Measurements from ENCODE around the gene NOTCH2.
"Not testable (repeated sequence)": the region's sequence is repeated elsewhere in the genome, so short reads cannot be mapped to it uniquely, and the experiment has no call there.

Gene NOTCH2

DNA sequence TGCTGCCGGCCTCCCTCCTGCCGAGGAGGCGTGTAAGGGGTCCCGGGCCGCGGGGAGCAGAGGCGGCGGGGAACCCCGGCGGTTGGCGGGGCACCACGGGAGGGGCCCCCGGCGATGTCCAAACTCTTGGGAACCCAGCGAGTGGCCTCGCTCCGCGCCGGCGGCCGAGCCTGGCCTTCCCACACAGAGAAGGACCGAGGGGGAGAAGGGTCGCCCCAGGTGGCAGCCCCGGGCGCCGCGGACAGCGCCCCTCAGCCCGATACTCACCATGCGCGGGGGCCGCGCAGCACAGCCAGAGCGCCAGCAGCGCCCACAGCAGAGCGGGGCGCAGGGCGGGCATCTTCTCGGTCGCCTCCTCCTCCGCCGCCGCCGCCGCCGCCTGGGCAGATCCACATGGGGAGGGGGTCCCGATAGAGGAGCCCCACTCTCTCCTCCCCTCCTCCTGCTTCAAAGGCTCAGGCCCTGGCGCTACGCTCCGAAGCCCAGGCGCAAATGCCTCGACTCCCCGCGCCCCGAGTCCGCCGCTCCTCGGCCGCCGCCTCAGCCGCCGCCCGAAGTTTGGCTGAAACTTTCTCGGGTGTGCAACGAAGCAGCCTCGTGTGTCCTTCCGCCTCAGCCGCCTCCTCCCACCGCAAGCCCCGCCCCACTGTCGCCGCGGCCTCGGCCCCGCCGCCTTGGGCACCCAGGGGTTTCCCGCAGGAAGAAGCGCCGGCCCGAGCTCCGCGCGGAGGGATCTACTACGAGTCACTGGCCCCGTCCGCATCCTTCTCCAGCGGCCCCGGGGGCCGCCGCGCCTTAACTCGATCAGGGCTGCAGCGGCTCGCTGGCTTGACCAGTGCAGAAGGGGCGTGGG lies at the start of gene NOTCH2:
NOTCH2 (minus strand) TSS at position 596 of the 853 bp plus-strand sequence; CDS start at position 340, 256 bp downstream.
- DNase-seq (ENCODE audit: low spot score), result not testable (repeated sequence)

DNA sequence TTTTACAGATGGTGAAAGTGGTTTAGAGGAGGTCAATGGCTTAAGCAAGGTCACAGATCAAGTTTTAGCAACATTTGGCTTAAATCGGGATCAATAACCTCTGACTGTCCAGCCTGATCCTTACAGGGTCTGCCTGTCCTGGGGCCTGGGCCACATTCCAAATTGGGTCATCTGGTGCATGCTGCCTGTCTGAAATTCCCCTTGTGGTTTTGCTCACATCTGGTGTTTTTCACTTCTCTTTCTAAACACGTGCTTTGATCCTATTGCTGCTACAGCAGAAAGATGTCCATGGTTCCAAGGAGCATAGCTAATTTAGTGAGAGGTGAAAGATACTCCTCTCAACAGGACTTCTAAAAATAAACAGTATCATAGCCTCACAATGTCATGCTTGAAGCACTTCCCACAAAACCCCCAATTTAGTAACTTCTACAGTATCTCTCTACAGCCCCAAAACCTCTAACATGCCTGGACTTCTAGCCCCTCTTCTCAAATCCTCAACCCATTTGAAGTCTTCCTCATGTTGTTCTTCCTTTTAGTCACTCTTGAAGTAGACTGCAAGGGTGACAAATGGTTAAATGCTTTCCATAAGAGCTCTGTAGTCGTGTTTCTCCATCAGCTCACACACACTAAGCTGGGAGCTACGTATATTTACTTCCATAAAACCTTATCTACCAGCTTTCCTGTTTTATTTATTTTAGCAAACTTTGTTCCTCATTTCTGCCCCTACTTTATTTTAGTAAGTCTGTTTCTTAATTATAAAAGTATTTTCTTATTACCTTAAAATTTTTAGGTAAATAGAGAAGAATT lies 48.1 kb upstream of the NOTCH2 start:
- DNase-seq (ENCODE audit: low spot score), result not testable (repeated sequence)

DNA sequence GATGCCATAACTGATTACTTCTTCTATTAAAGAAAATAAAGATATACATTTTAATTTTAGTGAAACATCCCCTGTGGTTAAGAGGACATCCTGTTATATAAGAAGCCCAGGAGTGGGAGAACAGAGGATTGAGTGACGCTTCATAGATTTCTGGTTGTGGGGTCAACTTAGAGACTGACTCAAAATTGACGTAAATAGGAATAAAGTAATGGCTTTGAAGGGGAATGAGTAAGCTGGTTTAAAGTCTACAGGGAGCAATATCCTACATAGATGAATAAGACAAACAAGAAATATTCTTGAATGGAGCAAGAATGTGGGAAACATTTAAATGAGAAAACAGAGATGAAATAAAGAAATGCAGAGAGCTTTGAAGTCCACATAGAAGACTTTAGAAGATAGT lies 46.6 kb upstream of the NOTCH2 start:
- DNase-seq (ENCODE audit: low spot score), result not testable (repeated sequence)

DNA sequence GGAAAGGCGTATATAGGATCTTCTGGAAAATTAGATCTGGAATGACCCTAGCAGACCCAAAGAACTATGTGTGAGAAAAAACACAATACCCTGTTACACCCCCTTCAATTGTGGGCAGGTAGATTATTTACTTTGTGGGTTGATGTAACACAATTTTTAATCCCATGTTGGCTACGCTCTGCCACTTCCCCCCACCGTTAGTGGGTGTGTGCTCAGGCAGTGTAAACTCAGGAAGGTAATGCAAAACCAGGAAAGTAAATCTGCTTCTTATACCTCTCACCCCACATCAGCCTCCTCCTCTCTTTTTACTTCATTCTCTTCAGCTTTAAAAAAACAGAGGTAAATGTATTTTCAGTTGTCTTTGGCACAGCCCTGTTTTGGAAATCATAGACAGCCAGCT lies 43.7 kb upstream of the NOTCH2 start:
- not testable (repeated sequence) for DNase-seq (ENCODE audit: low spot score)

DNA sequence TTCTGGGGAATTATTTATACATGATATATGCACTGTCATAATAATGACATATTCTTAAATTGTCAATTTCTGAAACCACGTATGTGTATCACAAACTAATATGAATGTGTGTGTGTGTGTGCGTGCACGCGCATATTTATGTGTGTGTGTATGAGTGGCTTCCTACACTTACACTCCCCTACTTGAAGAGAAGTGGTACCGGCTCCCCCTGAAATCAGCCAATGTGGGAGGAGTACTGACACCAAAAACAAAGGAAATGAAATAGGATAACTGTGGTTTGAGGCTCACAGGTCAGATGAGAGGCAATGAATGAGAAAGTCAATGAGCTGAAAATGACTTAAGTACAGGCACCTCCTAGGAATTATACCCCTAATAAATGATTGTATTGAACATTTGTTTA lies 42.8 kb upstream of the NOTCH2 start:
- not testable (repeated sequence) for DNase-seq (ENCODE audit: low spot score)

DNA sequence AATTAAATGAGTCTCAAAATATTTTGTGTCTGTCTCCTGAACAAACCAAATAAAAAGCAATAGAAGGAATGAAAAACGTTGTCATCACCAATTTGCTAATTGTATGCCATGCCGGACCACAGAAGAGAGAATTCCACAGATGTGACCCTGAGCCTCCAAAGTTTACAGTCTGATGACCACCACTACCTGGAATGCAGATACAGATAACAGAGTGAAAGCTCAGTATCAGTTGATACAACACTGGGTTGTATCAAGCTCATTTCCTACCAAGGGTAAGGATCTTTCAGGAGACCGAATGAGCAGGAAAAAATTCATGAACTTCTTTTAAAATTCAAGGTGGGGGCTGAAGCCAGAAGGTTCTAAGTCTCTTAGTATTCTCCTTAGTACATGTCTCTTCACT lies 42.3 kb upstream of the NOTCH2 start:
- DNase-seq (ENCODE audit: low spot score), result not testable (repeated sequence)

DNA sequence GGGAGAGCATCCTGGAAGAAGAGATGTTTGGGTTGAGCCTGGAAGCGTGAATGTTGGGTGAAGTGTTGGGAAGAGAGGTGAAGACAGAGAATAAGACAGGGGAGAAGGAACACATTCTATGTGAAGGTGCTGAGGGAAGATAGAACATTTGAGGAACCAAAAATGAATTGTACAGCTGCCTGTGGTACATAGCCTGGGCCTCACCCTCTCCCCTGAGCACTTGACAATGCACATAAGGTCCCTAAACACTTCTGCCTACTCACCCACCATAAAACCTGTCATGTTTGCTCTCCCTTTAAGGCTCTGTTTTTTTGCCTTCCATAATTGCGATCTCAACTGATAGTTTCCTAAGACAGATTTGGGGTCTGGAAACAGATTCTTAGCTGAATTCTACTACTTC lies 41.5 kb upstream of the NOTCH2 start:
- not testable (repeated sequence) for DNase-seq (ENCODE audit: low spot score)

DNA sequence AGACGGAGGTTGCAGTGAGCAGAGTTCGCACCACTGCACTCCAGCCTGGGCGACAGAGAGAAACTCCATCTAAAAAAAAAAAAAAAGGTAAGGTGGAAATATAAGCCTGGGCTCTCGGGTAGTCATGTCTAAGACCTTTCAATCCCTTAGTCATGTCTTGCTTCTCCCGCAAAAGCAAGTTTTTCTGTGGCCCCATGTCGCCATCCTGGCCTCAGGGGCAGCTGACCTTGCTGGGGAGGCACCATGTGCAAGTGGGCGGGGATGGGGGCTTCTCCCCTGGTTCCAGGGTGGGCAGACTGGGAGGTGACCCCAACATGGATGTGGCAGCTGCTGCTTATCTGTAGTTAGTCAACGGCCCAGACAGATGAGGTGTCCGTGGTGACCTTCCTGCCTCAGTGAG lies 40.2 kb upstream of the NOTCH2 start:
- not testable (repeated sequence) for DNase-seq (ENCODE audit: low spot score)

DNA sequence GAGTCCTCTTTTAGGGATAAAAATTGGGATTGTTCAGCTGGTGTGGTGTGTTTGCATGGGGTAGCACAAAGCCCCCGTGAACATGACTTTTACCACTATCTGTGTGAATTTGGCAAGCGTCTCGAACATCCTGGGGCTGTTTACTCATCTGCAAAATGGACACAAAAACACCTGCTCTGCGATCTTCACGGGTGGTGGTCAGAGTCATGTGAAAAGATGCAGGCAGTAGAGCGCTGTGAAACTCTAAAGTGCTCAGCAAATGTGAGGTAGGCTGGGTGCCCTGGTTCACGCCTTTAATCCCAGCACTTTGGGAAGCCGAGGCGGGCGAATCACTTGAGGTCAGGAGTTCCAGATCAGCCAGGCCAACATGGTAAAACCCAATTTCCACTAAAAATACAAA lies 39.7 kb upstream of the NOTCH2 start:
- DNase-seq (ENCODE audit: low spot score), result not testable (repeated sequence)

DNA sequence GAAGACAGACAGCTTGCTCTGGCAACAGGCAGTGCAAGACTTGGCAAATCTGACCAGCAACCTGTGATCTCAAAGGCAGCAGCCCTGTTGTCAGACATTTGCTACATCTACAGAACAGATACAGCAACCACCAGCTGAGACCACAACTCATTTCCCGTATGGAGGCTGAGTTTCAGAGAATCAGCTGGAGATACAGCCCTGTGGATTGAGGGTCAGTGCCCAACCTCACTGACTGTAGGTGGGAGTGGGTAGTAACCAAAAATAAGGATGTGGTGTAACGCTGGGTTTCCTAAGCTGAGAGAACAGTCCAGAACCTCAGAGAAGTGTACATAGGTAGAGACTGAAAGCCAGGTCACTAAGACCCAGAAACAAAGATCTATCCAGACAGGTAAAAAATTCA lies 35.8 kb upstream of the NOTCH2 start:
- not testable (repeated sequence) for DNase-seq (ENCODE audit: low spot score)

DNA sequence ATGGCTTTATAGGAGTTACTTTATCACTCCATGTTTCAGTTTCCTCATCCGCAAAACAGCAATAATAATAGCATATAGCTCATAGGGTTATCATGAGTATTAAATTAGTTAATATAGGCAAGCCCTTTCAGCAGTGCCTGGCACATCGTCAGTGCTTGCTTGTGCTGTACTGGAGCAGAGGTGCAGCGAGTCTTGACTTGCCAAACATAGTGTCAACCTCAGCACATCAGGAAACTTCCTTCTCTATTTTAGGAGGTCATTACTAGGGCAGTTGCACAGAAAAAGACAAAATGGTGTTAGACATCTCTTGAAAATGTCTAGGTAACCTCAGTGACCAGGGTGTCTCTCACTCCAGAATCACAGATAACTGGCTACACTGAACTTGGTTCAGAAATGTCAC lies 34.3 kb upstream of the NOTCH2 start:
- not testable (repeated sequence) for DNase-seq (ENCODE audit: low spot score)

DNA sequence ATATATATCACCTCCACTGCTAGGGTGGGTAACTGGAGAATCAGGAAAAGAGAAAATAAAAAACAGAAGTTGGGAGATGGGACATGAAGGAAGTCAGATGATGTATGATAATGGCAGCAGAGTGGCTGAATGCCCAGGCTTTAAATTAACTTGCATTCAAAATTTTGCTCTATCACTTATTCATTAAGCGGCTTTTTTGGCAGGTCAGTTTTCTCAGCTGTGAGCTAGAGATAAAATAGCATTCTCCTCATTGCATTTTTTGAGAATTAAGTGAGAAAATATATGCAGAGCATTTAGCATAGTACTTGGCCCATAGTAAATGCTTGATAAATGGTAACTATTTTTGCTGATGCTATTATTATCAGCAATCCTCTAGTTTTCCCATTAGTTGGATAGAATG lies 32.1 kb upstream of the NOTCH2 start:
- not testable (repeated sequence) for DNase-seq (ENCODE audit: low spot score)

DNA sequence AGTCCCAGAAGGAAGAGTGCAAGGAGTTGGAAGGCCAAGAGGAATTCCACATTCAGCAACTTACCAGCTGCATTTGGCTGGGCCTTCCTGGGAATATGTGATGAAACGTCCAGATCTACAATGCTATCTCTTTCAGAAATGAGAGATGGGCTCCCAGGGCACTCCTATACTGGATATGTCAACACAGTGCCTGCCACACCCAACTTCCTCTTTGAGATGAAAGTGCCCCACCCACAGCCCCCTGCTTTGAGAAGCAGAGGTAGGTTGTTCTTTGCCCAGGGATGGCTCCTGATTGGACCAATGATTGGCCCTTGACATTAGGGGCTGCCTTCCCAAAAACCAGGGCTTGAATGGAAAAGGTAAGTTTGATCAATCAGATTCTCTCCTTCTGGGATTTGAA lies 31.1 kb upstream of the NOTCH2 start:
- DNase-seq (ENCODE audit: low spot score), result not testable (repeated sequence)

DNA sequence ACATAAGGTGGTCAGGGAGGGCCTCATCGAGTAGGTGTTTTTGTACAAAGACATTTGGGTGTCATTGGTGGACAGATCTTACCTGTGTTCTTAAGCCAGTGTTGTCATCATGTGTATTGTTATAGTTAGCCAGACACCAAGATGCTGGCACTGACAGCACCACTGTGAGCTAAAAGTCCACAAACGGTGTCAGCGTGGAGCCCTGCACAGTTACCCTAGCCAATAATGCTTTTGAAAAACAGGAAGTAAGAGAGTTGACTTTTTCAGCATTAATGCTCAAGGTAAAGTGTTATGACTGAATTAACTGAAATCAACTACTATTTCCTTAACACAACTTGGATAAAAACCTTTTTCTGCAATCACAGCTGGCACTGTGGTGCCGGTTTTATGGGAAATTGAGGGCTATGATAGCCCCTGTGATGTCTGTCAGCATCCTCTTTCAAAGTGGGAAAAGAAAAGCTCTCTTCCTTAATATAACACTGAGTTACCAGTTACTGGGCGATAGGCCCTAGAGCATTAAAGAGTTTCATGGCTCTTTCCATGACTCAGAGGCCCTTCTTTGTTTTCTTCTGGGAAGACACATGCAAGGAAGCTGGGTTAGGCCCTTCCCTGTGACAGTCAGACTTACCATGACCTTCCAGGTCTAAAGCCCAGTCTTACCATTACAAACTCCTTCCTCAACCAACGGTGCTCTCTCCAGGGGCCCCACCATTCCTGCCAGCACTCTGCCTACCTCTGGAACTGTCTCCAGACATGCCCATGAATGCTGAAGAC lies 29.7 kb upstream of the NOTCH2 start:
- not testable (repeated sequence) for DNase-seq (ENCODE audit: low spot score)

DNA sequence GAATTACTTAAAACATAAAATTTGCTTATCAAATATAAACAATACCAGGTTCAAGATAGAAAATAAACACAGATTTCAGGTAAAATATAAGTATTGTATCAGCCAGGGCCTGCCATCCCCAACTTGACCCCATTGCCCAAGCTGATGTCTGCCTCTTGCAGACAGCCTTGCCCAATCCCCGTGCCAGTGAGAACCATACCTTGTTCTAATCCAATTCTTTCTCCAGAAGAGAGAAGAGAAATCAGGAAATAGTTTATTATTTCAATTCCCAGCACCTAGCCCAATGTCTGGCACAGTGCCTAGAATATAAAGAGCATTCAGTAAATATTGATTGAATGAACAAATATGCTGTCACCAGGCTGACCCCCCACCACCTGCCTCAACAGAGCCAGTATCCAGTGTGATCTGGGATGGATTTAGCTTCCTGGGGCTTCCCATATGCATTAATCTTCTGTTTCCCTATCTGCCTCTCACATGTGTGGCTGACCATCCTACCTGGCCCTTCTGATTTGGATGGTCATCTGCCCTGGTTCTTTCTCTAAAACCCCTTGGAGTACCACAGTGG lies 27.6 kb upstream of the NOTCH2 start:
- not testable (repeated sequence) for DNase-seq (ENCODE audit: low spot score)

DNA sequence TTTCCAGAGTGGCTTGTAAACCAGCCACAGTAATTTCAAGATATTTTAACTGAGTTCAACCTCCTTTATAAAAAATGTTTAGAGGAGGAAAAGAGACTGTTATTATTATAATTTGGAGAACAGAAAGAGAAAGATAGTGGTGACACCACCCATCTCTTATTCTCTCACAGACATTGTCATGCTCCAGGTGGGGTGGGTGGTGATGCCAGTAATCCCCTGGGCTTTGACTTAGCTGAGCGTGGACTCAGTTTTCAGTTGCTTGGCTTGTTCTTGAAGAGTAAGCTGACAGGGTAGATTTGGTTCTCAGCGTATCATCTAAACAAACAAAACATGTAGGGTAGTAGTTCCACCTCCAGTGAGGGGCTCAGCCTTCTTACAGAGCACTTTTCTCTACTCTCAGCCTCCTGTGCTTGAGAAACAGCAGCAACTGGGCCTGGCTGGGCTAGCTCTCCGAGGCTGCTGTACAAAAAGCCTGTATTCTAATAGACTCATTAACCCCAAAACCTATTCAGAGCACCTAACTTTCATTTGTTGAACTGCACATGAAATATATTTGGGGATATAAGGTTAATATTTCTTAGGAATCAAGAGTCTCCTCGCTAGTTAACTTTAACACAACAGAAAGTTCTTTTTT lies 24.2 kb upstream of the NOTCH2 start:
- not testable (repeated sequence) for DNase-seq (ENCODE audit: low spot score)

DNA sequence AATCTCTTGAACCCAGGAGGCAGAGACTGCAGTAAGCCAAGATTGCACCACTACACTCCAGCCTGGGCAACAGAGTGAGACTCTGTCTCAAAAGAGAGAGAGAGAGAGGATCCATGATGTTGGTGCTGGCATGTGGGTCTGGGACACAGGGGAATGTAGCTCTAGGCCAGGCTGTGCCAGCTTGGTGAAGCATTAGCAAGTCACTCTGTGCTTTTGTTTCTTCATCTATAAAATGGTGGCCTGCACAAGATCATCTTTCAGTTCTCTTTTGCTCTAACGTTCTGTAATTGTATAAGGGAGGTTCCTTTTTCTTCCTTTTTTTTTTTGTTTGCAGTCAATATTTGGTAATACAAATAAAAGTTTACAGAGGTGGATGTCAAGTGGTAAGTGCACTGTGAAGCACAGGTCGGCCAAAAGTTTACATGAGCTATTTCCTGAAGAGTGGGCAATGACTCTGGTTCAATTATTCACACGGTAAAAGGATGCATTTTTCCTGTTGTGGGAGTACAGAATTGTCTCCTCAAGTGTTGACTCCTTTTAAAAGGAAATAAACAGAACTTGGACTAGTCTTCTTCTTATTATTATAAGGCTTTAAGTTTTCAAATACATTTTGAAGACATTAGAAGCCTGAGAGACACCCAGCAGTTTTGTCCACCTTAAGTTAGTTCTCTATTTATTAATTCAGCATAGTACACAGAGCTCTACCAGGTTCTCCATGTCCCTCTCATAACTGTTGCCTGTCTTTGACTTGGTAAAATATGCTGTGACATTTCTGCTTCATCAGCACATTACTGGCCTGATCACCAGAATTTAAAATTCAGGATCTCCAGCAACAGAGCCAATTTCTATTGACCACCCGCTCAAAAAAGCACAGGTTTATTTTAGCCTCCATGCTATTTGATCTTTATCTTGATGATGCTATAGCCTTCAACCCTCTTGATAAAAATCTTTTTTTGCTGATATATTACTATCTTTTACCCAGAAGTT lies 23.1 kb upstream of the NOTCH2 start:
- not testable (repeated sequence) for DNase-seq (ENCODE audit: low spot score)

DNA sequence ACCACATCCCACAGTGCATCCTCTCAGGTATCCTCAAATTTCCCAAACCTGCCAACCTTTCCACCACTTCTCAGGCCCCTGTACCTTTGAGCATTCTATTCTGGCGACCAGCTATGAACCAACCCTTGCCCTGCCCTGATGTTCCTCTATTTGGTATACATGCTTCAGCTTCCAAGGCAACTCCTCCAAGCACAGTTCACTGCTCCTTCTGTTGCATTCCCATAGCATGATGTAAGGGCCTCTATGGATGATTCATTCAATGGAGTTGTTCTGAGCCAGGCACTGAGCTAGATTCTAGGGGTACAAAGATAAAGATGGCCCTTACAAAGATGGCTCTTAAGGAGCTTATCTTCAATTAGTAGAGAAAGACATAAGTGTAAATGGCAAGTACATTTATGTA lies 21.4 kb upstream of the NOTCH2 start:
- DNase-seq (ENCODE audit: low spot score), result not testable (repeated sequence)

DNA sequence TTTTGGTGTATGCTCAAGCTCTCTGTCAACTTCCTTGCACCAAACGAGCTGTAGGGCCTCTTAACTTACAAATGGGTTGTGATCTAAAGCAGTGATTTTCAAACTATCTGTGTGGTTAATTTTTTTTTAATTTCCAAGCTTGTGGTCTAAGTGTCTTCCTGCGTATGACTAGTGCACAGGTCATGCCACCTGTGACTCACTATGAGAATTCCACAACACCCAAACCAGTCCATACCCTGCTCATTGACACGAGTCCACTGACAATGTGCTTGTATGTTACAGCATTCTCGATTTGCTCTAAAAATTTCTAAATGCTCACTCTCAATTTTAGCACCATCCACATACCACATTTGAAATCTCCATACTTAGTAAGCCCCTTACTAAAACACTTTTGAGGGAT lies 18.5 kb upstream of the NOTCH2 start:
- DNase-seq (ENCODE audit: low spot score), result not testable (repeated sequence)

DNA sequence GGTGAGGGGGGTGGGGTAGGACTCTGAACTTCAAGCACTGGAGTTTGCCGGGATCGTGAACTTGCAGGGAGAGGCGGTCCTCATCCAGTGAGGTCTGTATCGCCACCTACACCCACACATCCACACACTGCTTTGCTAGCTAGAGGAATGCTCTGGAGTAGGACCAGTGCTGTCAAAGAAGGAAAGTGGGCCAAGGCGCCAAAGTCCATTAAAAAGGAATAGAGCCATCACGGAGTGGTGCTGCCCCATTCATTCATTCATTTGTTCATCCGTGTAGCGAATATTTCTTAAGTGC lies 405 bp upstream of the NOTCH2 start:
- not testable (repeated sequence) for DNase-seq (ENCODE audit: low spot score)
